ENCODE measurements around the gene CCDC160. TPM values are rescaled to one million over a fixed set of nuclear protein-coding genes. Genes with fewer than 3 reads are reported as not detected.
A peak's percentile ranks its signal among the peaks of the same experiment; 100 is the strongest.

Gene CCDC160
- 8.5 and 9.1 TPM in 2 replicates for total RNA-seq
- long read RNA-seq, transcript CCDC160-201 (2 exons, 1,299 nt): major isoform, 11 of 16 reads
- long read RNA-seq, partial matches to known transcripts: 0 of 16 reads
- long read RNA-seq, other reads (novel, unspliced or antisense): 5 of 16 reads

DNA sequence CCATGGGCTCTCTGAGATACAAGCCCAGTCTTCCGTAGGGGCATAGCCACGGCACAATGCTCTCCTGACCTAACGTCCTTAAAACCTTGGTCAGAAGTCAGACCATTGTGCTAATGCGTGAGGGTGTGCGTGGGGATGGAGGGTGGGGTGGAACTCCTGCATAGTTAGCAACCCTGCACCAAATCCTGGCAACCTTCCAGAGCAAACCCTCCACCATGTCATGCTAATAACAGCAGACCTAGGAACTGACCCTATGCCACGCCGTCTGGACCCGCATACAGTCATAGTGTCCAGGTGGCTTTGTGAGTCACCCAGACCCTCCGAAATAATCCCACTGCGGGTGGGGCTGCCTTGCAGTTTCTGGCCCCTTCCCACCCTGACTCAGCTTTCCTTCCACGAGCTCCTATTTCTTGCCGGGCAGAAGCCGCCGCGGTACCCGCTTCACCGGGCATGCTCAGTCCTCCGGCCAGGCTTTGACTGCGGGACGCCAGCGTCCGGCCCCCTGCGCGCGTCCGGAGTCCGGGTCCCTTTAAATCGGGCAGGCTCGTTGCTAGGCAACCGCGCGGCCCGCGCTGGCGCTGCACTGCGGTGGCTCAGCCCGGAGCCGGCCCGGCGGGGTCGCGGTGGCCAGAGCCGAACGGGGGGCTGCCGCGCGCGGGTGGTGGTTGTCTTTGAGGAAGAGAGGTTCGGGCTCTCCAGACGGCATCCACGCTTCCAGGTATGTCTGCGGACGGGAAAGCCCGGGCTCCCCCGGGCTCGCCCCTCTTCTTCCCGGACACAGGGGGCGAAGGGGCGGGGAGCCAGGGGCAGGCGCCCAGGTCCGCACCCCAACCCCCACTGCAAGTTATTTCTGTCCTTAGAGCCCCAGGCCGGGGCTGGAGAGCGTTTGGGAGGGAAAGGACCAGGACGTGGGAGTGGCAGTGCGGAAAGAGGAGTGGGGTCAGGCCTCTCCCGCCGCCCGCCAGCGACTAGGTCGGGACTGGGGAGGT, at the start of gene CCDC160:
CCDC160 (plus strand) TSS at position 557 of the 989 bp plus-strand sequence. CDS start 7,619 bp downstream, outside the sequence.
- Mint-ChIP-seq H3K36me3 (ENCODE audit: low read depth) (no peaks in the 10 kb centered on the region), H3K4me3 (peak within 1 kb of the TSS; percentile 90), H3K27ac (ENCODE audit: unreplicated experiment) (peak within 1 kb of the TSS; percentile 78)

GRCh38 chrX:134191281-134191680, 45.7 kb upstream of the CCDC160 start:
- TF ChIP-seq CTCF (conservative IDR thresholded peaks at IDR 0.05): no peak

More for the DNA sequence above, at the start of gene CCDC160:
- DNase-seq (ENCODE audit: low read depth, low spot score): peak; percentile 73
- TF ChIP-seq CTCF (conservative IDR thresholded peaks at IDR 0.05): no peak
- peaks cover 43% of the 10 kb centered on the region for H3K4me1 Mint-ChIP-seq
- H3K9me3 Mint-ChIP-seq: no peaks in the 10 kb centered on the region
- no peaks in the 10 kb centered on the region for H3K27me3 Mint-ChIP-seq (ENCODE audit: low read depth)

DNA sequence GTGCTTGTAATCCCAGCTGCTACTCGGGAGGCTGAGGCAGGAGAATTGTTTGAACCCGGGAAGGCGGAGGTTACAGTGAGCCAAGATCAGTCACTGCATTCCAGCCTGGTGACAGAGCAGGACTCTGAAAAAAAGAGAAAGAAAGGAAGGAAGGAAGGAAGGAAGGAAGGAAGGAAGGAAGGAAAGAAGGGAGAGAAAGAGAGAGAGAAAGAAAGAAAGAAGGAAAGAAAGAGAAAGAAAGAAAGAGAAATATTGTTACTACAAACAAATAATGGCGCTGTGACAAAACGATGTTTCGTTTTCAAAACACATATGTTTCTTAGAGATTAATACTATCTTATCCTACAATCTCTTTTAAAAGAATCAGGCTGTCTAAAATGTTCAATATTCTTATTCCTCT, 42.1 kb upstream of the CCDC160 start:
- TF ChIP-seq CTCF (conservative IDR thresholded peaks at IDR 0.05): no peak
- peaks cover 33% of the 10 kb centered on the region for H3K4me1 Mint-ChIP-seq
- peaks cover 4% of the 10 kb centered on the region for H3K9me3 Mint-ChIP-seq
- H3K36me3 Mint-ChIP-seq (ENCODE audit: low read depth): peaks cover 7% of the 10 kb centered on the region
- no peak overlapping the region for H3K27ac Mint-ChIP-seq (ENCODE audit: unreplicated experiment)
- no peak overlapping the region for H3K4me3 Mint-ChIP-seq
- no peak for DNase-seq (ENCODE audit: low read depth, low spot score)
- H3K27me3 Mint-ChIP-seq (ENCODE audit: low read depth): no peaks in the 10 kb centered on the region

More at GRCh38 chrX:134191281-134191680, 45.7 kb upstream of the CCDC160 start:
- Mint-ChIP-seq H3K27ac (ENCODE audit: unreplicated experiment) (no peak overlapping the region), H3K27me3 (ENCODE audit: low read depth) (no peaks in the 10 kb centered on the region), H3K4me1 (peaks cover 60% of the 10 kb centered on the region), H3K4me3 (no peak overlapping the region), H3K9me3 (no peaks in the 10 kb centered on the region), H3K36me3 (ENCODE audit: low read depth) (no peaks in the 10 kb centered on the region)
- no peak for DNase-seq (ENCODE audit: low read depth, low spot score)

- H3K27me3 Mint-ChIP-seq (ENCODE audit: low read depth): no peaks in the 10 kb centered on the region
Observed at GRCh38 chrX:134202561-134202960, 34.4 kb upstream of the CCDC160 start.

GRCh38 chrX:134206221-134206620, 30.8 kb upstream of the CCDC160 start:
- H3K4me3 Mint-ChIP-seq: no peak overlapping the region
- peaks cover 4% of the 10 kb centered on the region for H3K4me1 Mint-ChIP-seq
- TF ChIP-seq CTCF (conservative IDR thresholded peaks at IDR 0.05): no peak
- H3K36me3 Mint-ChIP-seq (ENCODE audit: low read depth): peaks cover 16% of the 10 kb centered on the region
- peaks cover 16% of the 10 kb centered on the region for H3K9me3 Mint-ChIP-seq
- DNase-seq (ENCODE audit: low read depth, low spot score): no peak
- H3K27me3 Mint-ChIP-seq (ENCODE audit: low read depth): no peaks in the 10 kb centered on the region
- H3K27ac Mint-ChIP-seq (ENCODE audit: unreplicated experiment): peak overlapping the region; percentile 1

More at GRCh38 chrX:134202561-134202960, 34.4 kb upstream of the CCDC160 start:
- H3K4me3 Mint-ChIP-seq: no peak overlapping the region
- DNase-seq (ENCODE audit: low read depth, low spot score): no peak
- no peak overlapping the region for H3K27ac Mint-ChIP-seq (ENCODE audit: unreplicated experiment)
- H3K4me1 Mint-ChIP-seq: peaks cover 4% of the 10 kb centered on the region
- peaks cover 14% of the 10 kb centered on the region for H3K9me3 Mint-ChIP-seq
- no peak for TF ChIP-seq CTCF (conservative IDR thresholded peaks at IDR 0.05)
- peaks cover 16% of the 10 kb centered on the region for H3K36me3 Mint-ChIP-seq (ENCODE audit: low read depth)
